Fibroblast of skin of right biceps (primary cell): ENCODE measurements around the gene LPCAT1.
"Not testable (repeated sequence)": the region's sequence is repeated elsewhere in the genome, so short reads cannot be mapped to it uniquely, and the experiment has no call there.

ENCODE experiments used
- DNase-seq: peaks from one replicate; pipeline ENCODE4 v3.0.0-alpha.2; 2013

The LPCAT1 gene

DNA sequence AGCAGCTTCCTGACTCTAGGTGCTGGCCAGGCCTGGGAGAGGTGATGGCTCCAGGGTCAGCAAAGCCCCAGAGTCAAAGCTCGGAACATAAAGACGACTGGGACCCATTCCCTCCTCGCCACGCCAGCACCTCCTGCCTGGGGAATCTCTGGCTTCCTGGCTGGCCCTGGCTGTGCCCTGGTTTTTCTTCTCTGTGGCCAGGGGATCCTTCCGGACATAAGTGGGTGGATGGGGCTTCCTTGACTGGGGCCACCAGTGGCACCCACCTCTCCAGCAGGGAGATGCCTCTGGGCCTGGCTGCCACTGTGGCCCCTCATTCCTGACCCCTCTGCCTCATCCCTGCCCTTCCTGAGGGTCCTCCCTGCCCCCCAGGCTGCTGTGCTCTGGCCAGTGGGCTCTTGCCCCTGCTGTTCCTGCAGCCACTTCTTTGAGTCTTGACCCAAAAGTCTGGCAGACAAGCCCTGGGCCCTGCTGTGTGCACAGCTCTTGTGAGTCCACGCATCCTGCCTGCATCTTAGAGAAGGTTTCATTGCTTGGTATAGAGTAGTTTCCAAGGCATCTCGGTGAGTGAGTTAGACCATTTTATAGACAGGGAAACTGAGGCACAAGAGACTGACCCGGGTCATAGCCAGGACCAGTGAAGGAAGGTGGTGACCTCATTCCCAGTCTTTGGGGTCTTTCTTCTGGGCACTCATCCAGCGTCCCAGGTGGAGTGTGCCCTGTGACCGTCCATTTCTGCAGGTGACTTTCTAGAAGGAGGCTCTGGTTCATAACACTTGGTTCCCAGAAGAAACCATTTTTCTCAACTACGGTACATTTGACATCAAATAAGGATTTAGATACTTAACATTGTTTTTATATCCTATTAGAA is 17.3 kb upstream of the LPCAT1 start:
- no peak for DNase-seq

DNA sequence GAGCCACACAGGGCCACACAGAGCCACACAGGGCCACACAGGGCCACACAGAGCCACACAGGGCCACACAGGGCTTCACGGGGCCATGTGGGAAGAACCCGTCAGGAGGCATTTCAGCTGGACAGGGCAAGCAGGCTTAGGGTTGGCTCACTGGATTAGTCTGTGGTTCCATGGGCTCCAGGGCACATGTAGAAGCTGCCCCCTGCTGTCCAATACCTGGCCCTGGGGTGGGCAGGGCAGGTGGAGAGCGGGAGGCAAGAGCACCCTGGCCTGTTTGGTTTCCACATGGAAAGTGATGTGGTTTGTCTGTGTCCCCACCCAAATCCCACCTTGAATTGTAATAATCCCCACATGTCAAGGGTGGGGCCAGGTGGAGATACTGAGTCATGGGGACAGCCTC is 16.4 kb upstream of the LPCAT1 start:
- DNase-seq, result no peak

DNA sequence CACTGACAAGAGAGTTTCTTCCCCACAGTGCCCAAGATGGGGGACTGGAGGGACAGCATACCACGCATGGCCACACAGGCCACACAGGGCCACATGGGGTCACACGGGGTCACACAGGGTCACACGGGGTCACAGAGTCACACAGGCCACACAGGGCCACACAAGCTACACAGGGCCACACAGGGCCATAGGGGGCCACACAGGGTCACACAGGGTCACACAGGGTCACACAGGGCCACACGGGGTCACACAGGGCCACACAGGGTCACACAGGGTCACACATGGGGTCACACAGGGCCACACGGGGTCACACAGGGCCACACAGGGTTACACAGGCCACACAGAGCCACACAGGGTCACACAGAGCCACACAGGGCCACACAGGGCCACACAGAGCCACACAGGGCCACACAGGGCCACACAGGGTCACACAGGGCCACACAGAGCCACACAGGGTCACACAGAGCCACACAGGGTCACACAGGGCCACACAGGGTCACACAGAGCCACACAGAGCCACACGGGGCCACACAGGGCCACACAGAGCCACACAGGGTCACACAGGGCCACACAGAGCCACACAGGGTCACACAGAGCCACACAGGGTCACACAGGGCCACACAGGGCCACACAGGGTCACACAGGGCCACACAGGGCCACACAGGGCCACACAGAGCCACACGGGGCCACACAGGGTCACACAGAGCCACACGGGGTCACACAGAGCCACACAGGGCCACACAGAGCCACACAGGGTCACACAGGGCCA is 15.8 kb upstream of the LPCAT1 start:
- not testable (repeated sequence) for DNase-seq

DNA sequence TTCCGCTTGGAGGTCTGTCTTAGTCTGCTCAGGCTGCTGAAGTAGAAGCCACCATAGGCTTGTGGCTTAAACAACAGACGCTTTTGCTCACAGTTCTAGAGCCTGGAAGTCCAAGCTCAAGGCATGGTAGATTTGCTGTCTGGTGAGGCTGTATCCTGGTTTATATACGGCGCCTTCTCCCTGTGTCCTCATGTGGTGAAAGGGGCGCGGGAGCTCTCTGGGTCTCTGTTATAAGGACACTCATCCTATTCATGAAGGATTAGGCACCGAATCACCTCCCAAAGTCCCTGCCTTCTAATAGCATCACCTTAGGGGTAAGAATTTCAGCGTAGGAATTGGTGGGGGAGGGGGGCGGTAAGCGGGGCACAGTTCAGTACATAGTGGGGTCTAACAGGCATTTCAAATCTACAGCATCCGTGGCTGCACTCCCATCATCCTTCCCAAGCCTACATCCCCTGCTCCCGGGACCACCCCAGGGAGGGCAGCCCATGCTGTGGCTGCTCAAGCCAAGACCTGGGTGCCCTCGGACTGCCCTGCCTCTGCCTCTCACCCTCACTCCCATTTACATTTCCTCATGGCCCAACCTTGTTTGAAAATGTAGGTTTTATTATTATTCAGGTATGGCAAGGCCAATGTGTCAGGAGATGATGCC is 15.1 kb upstream of the LPCAT1 start:
- DNase-seq, result no peak

DNA sequence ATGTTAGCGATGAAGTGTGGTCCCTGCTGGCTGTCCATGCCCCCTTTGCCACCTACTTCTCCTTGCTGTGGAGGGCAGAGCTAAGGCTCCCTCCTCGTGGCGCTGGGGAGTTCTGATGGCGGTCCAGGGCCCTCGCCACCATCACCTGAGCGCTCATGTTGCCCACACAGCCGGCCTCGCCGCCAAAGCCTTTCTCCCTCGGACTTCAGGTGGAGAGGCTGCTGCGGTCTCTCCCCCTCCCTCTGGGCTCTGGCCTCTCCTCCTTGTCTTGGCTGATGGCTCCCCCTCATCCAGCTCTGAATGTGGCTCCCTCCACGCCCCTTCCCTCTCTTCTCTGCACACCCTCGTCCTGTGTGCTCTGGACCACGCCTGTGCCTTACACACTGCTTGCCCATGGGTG is 14.5 kb upstream of the LPCAT1 start:
- DNase-seq, result no peak

DNA sequence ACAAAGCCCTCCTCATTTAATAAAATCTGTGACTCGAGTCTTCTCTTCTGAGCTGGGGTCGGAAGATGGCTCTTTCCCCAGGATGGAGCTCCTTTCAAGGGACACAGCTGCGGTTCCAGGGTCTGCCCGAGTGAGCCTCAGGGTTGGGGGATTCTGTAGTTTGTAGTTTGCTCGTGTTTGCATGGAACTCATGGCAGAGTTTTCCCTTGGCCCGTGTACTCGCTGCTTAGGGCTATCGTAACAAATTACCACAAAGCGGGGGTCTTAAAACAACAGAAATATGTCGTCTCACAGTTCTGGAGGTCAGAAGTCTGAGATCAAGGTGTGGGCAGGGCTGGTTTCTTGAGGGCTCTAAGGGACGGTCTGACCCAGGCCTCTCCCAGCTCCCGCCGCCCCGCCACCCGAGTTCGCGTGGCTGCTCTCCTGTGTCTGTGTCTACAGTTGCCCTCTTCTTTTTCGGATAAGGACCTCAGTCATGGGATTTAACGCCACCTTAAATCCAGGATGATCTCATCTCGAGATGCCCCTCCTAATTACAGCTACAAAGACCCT is 13.9 kb upstream of the LPCAT1 start:
- DNase-seq, result no peak

DNA sequence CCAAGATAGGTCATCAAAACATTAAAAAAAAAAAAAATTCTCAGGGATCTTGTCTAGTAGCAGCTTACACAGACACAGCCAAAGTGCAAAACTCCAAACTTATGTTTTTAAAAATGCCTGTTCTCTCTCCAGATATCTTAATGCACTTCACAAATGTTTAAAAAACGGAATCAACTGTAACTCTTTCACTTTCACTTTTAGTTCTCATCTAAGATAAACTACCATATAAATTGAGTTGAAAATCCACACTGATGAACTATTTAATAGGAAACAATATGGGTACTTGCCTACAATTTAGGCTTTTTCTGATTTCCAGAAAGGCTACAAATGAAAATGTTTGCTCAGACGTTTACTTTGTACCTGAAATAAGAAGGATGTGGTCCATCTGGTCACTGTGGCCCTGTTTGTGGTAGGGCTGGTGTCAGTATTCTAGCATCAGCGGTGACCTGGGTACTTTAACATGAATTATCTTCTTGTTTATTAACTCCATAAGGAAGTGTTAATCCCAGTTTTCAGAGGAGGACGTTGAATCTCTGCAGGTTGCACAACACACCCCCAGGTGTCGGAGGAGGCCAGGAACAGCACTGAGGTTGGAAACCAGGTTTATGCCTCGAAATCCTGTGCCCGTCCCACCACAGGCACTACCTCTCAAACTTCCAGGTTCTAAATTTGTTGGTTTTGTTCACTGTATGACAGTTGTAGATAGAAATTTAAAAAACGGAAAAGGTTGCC is 13.3 kb upstream of the LPCAT1 start:
- no peak for DNase-seq

DNA sequence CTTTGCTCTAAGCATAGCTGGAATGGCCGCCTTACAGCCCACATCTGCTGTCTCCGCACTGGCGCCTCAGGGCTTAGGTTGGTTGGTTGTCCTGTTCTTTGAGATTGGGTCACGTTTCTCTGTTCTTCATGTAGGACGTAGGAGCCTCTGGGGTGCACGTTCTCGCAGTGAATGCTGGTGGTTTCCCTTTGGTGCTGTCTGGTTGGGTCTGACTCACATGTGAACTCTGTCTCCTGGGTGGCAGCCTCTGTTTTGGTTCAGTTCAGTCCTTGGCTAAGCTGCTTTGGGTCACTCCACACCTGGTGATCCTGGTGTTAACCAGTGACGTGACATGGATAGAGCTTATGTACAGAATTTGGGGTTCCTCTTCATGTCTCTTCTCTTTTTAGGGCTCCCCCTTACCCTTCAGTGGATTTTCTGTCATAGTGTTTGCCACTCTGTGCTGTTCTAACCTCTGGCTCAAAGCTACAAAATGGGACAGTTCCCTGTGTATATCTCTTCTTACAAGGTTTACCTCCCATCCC is 12.6 kb upstream of the LPCAT1 start:
- no peak for DNase-seq

DNA sequence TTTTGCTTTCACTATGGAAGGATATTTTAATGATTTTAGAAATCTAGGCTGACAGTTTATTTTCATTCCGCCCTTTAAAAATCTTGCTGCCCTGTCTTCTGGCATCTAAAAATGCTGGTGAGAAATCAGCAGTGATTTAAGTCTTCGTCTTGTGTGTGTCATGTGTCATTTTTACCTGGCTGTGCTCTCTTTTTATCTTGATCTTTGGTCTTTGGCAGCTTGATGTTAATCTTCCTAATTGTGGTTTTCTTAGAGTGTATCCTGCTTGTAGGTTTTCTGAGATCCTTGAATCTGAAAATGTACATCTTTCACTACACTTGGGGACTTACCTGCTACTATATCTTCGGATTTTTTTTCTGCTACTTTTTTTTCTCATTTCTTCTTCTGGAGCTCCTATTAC is 11.9 kb upstream of the LPCAT1 start:
- DNase-seq, result no peak

DNA sequence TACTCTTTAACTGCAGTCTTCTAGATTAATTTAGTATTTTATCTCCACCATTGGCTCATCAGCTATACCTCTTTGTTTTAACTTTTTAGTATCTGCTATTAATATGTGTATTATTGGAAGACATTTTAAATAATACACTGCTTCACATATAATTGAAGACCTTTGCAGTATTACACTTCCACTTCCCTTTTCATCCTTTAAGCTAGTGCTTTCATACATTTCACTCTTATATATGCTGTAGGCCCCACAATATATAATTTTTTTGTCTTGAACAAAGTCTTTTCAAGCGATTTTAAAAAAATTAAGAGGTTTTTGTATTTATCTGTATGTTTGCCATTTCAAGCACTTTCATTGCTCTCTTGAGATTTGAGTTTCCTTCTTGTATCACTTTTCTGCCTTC is 8.6 kb upstream of the LPCAT1 start:
- DNase-seq, result no peak

DNA sequence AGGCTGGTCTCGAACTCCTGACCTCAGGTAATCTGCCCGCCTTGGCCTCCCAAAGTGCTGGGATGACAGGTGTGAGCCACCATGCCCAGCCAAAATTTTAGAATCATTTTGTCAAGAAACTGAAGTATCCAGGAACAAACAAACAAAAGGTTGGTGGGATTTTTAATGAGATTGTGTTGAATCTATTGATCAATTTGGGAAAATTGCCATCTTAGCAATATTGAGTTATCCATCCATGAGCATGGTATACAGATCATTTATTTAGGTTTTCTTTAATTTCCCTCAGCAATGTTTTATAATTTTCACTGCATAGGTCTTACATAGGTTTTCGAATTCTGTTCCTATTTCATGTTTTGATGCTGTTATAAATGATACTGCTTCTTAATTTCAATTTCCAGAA is 5.7 kb upstream of the LPCAT1 start:
- DNase-seq, result no peak

DNA sequence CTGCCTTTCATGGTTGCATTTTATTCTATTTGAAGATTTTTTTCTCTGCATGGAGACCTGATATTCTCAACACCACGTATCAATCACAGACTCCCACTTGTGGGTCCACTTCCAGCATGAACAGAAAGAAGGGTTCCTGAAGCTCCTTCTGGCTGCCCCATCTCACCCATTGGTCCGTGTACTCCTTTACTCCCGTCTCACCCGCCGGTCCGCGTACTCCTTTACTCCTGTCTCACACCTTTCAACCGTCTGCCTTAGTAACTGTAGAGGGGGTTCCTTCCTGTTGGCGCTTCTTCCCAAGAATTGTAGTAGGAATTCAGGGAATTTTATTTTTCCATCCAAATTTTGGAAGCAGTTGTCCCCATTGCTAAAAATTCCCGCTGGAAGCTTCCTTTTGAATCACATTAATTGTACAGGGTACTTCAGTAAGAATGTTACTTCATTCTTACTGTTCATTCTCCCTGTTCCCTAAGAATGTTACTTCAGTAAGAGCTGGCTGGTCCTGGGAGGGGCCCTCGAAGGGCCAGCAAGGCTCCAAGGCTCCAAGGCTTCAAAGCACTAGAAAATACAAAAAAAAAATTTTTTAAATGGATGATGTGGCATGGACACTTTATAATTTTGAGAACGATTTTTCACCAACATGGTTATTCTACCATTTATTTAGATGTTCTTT is 3.9 kb upstream of the LPCAT1 start:
- DNase-seq, result no peak

DNA sequence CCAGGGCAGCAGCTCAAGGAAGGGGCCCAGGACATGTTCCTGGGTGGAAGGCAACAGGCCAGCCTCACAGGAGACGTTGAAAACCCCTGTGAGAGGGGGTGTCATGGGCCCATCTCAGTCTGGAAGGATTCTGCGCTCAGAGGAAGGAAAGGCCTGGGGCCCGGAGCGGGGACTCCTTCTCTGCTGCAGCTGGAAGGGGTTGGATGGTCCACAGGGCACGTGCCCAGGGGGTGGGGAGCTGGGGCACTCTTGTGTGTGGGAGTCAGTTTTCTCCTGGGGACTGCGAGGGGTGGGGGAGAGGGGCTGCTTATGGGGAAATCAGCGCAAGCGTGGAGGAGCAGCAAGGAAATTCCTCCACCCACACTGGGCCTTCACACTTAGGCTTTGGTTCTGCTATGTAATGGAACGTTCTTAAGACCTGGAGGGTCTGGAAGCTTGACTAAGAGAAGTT is 2.9 kb upstream of the LPCAT1 start:
- DNase-seq, result no peak

DNA sequence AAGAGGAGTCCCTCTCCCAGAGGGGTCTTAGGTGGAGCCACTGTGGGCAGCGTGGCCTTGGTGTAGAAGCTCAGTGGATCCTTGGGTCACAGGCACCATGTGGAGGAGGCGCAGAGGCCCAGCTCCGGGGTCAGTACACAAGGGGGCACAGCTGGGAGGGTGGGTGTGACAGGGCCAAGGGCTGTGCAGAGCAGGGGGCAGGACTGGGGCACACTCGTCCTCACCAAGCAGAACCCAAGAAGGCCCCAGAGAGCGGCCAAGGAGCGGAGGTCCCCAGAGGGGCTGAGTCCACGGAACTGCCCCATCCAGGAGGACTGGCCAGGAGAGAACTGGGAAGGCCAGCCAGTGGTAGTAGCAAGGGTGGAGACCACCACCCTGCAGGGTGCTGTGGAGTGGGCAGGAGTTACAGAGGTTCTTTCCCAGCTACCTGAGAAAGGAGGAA is 2.5 kb upstream of the LPCAT1 start:
- DNase-seq, result no peak

DNA sequence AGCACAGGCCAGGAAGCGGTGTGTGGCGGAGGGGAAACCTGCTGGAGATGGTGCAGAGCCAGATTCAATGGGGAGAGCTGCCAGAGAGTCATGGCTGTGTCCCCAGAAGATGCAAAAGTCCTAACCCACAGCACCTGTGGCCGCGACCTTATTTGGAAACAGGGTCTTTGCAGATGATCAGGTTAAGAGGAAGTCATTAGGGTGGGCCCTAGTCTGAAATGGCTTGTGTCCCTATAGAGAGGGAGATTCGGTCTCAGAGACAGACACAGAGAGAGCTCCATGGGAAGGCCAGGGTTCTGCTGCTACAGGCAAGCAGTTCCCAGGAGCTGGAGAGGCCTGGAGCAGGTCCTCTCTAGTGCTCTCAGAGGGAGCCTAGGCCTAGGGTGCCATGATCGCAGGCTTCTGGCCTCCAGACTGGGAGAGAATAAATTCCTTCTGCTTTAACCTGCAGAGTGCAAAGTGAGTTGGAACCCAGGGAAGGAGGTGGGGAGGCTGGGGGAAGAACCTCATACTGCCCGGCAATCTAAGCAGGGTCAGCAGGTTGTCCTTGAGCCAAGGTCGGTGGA is 1.9 kb upstream of the LPCAT1 start:
- no peak for DNase-seq

DNA sequence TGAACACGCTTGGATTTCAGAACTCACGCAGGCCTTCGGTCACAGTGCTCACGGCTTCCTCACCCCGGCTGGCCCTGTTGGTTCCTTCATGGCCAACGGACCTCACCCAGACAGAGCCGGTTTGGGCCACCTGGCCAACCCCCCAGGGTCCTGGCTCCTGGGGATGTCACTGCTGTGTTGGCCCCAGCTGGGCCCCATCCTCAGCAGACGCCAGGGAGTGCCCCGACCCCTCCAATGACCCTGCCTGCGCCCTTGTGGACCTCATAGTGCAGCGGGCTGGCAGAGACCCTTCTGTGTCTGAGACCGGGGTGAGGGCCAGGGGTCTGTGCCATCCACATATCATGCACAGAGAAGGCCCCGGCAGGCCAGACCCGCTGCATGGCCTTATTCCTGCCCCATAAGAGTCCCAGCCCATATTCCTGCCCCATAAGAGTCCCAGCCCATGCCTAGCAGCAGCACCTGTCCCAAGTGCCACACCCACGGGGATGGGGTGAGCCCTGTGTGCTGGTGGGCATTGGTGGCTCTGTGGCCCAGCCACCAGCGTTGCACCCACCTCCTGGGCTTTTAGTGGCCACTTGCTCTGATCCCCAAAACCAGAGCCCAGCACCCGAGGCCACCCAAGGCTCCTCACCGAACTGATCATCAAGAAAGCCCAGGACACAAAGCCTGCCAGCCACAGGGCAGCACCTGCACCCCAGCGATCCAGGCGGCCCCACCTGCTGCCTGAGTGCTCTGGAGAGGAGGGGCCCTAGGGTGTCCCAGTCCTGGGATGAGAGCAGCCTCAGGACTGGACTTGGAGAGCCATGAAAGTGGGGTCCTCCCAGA is 1.3 kb upstream of the LPCAT1 start:
- no peak for DNase-seq

DNA sequence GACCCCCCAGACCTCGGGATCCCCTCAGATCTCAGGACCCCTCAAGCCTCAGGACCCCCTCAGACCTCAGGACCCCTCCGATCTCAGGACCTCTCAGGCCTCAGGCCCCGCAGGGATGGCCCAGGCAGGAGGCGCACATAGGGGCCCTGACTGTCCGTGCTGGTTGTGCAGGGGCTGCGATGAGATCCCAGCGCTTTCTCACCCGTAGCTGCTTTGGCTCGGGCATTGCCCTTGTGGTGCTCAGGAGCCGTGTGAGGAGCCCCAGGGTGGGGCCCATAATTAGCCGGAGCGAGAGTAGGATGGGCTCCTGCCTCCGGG is 680 bp upstream of the LPCAT1 start:
- DNase-seq, result no peak

DNA sequence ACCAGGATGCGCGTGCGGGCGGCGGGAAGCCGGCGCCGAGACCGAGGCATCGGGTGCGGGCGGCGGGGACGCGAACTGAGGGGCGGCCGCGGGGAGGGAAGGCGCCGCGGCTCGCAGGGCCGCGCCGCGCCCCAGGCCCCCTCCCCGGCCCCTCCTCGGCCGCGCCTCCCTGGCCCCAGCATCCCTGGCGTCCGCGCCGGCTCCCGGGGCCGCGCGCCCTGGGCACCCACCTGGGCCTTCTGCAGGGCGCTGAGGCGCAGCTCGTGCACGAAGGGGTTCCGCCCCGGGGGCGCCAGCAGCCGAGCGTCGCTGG is 324 bp downstream of the LPCAT1 start:
- no peak for DNase-seq

DNA sequence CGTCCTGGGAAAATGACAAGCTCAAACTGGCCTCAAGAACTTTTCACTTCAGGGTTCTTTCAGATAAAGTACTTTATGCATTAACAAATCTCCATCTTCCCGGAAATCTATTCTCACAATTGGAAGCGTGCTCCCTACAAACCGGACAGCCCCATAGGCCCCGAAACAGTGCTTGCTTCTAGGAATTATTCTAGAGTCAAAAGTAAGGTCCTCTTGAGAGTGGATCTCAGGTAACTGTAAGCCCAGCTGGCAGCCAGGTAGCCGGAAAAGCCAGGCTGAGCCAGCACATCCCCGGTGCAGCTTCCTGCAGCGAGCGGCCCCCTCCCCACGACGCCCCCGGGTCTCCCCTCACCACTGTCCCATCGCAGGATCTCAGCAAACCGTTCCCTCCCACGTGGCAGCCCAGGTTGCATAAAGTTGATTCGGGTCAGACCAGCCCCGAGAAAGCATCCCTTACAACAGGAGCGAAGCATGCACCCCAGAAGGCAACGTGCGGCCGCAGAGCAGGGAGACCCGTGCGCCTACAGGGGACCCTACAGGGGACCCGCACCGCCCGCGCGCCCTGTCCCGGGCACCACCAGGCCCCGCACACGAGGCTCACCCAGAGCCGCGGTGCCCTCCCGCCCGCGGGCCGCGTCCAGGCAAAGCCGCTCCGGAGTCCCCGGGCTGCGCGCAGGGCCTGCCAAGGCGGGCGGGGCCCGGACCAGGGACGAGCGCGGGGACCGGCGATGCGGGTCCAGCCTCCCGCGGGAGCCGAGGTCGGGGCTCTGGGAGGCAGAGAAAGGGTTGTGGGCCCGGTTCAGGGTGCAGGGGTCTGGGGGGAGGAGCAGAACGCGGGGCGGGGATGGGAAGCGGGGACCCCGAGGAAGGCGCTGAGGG is 920 bp downstream of the LPCAT1 start:
- no peak for DNase-seq
